ENCODE data around the gene CDC26. TPM values are rescaled to one million over a fixed set of nuclear protein-coding genes. Genes with fewer than 3 reads are reported as not detected.

CDC26 gene
- total and polyA plus RNA-seq, 12 donors: 25.7 to 63.7 (median 29.3) TPM

GRCh38 chr9:113307396-113307975 is 32.1 kb upstream of the CDC26 start:
- no peak for TF ChIP-seq POLR2A (IDR thresholded peaks at IDR 0.05)
- TF ChIP-seq, protein P1, sequence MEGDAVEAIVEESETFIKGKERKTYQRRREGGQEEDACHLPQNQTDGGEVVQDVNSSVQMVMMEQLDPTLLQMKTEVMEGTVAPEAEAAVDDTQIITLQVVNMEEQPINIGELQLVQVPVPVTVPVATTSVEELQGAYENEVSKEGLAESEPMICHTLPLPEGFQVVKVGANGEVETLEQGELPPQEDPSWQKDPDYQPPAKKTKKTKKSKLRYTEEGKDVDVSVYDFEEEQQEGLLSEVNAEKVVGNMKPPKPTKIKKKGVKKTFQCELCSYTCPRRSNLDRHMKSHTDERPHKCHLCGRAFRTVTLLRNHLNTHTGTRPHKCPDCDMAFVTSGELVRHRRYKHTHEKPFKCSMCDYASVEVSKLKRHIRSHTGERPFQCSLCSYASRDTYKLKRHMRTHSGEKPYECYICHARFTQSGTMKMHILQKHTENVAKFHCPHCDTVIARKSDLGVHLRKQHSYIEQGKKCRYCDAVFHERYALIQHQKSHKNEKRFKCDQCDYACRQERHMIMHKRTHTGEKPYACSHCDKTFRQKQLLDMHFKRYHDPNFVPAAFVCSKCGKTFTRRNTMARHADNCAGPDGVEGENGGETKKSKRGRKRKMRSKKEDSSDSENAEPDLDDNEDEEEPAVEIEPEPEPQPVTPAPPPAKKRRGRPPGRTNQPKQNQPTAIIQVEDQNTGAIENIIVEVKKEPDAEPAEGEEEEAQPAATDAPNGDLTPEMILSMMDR (IDR thresholded peaks at IDR 0.05): no peak
- Histone ChIP-seq H3K4me3 (no peak overlapping the region), H3K36me3 (replicated peaks in 1 of 2) (no peaks in the 10 kb centered on the region), H3K4me1 (replicated peaks in 1 of 2) (peaks cover 0 to 9% of the 10 kb centered on the region in 2 donors), H3K27ac (no peak overlapping the region), H3K27me3 (no peaks in the 10 kb centered on the region), H3K9me3 (replicated peaks in 1 of 3) (no peaks in the 10 kb centered on the region)
- intact Hi-C loops (cut with DNase I): loop anchor here in 1 of 2 donors (10.0 kb wide), 1 partner anchor 97 kb away; the partner anchor contains the start of gene ALAD
- 63 to 69% (median 65%) methylated on average over 6 to 8 of the region's 8 CpGs for WGBS, 4 donors
- no peak for DNase-seq

DNA sequence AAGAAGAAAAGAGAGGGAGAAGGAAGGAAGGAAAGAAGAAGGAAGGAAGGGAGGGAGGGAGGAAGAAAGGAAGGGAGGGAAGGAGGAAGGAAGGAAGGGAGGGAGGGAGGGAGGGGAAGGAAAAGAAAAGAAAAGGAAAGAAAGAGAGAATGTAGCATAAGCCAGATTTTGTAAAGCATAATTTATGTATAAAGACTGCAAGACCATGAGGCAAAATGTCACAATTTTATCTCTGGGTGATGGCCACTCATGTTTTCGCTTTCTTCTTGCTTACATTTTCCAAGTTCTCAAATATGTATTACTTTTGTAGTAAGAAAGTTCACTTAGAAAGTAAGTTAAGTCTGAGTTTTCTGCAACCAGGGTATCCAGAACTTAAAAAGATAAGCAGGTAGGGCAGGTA is 31.2 kb upstream of the CDC26 start:
- Histone ChIP-seq H3K9me3 (replicated peaks in 1 of 3) (no peaks in the 10 kb centered on the region), H3K4me3 (no peak overlapping the region), H3K27me3 (no peaks in the 10 kb centered on the region), H3K36me3 (replicated peaks in 1 of 2) (no peaks in the 10 kb centered on the region), H3K27ac (no peak overlapping the region), H3K4me1 (replicated peaks in 1 of 2) (peaks cover 0 to 9% of the 10 kb centered on the region in 2 donors)
- intact Hi-C loops (cut with DNase I): loop anchor here in 1 of 2 donors (10.0 kb wide), 1 partner anchor 98 kb away; the partner anchor contains the start of gene ALAD
- TF ChIP-seq, protein P1 (IDR thresholded peaks at IDR 0.05): no peak
- WGBS, 4 donors: 64 to 78% (median 68%) methylated on average over 1 of the region's 1 CpG
- DNase-seq: no peak

DNA sequence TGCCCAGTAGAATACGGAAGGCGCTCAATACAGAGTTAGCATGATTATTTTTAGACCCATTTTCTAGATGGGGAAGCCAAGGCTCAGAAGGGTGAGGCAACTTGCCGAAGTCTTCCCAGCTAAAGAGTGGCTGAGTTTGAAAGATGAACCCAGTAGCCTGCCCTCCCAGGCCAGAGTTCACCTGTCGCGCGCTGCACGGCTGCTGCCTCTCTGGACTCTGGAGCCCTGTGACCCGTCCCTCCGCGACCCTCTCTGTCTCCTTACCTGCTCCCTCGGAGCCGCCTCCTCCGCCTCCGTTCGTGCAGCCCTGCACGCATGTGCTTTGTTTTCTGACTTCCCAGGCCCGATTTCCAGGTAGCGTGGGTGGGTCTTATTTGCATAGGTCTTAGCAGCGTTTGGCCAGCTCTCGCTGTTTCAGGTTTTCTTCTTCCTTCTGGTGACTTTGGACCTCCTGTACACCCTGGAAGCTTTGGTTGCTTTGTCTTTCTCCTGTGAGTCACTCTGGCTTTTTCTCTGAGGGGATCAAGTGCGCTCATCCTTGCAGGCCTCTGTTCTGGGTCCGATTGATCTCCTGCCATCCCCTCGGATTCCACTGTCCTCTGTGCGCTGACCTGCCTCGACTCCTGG is 27.5 kb upstream of the CDC26 start, which contains the start of gene RNF183:
TSS of gene RNF183 (minus strand) at position 585 of the 627 bp plus-strand sequence. CDS start 5,192 bp downstream, outside the sequence.
- no peaks in the 10 kb centered on the region for H3K4me1 ChIP-seq (replicated peaks in 1 of 2)
- WGBS, 4 donors: 78 to 86% (median 83%) methylated on average over 24 to 25 of the region's 25 CpGs
- no peaks in the 10 kb centered on the region for H3K9me3 ChIP-seq (replicated peaks in 1 of 3)
- DNase-seq: no peak
- intact Hi-C loops (cut with DNase I): loop anchor here in 1 of 2 donors (10.0 kb wide), 1 partner anchor 102 kb away; the partner anchor contains the start of gene ALAD
- H3K4me3 ChIP-seq: no peak within 1 kb of the TSS
- no peak for TF ChIP-seq POLR2A (IDR thresholded peaks at IDR 0.05)
- TF ChIP-seq, protein P1 (IDR thresholded peaks at IDR 0.05): no peak
- H3K27me3 ChIP-seq: no peaks in the 10 kb centered on the region
- no peak within 1 kb of the TSS for H3K27ac ChIP-seq
- no peaks in the 10 kb centered on the region for H3K36me3 ChIP-seq (replicated peaks in 1 of 2)

- no peaks in the 10 kb centered on the region for H3K4me1 ChIP-seq (replicated peaks in 1 of 2)
- no peaks in the 10 kb centered on the region for H3K36me3 ChIP-seq (replicated peaks in 1 of 2)
- no peak overlapping the region for H3K27ac ChIP-seq
- intact Hi-C loops (cut with DNase I): loop anchor here in 1 of 2 donors (10.0 kb wide), 1 partner anchor 103 kb away; the partner anchor contains the start of gene ALAD
- H3K4me3 ChIP-seq: no peak overlapping the region
- no peak for TF ChIP-seq POLR2A (IDR thresholded peaks at IDR 0.05)
- TF ChIP-seq, protein P1 (IDR thresholded peaks at IDR 0.05): no peak
- DNase-seq: no peak
- WGBS, 4 donors: 67 to 76% (median 69%) methylated on average over 8 of the region's 8 CpGs
- H3K9me3 ChIP-seq (replicated peaks in 1 of 3): no peaks in the 10 kb centered on the region
- H3K27me3 ChIP-seq: no peaks in the 10 kb centered on the region
These were observed 26.2 kb upstream of the CDC26 start for GRCh38 chr9:113301548-113301947.

Measured in adrenal gland (tissue), 12 donors.